ENCODE results near the gene LGI1.
A peak's percentile ranks its signal among the peaks of the same experiment; 100 is the strongest.

The LGI1 gene

GRCh38 chr10:93799155-93799708 lies 41.5 kb downstream of the LGI1 start:
- Histone ChIP-seq H3K4me3 (ENCODE audit: control insufficient read depth in 1 of 7, extremely low read depth in 1 of 7, insufficient read depth in 4 of 7, low read depth in 2 of 7, low read length in 6 of 7) (no peak overlapping the region), H3K27me3 (replicated peaks in 2 of 5; ENCODE audit: control insufficient read depth in 4 of 5, insufficient read depth in 5 of 5, low read length in 4 of 5) (peaks cover 0 to 15% (median 10%) of the 10 kb centered on the region in 5 experiments), H3K9me3 (ENCODE audit: control extremely low read depth in 1 of 5, control insufficient read depth in 4 of 5, insufficient read depth in 2 of 5, low read depth in 1 of 5, low read length in 4 of 5) (no peaks in the 10 kb centered on the region), H3K36me3 (ENCODE audit: control insufficient read depth in 4 of 4, insufficient read depth in 4 of 4, low read length in 3 of 4) (no peaks in the 10 kb centered on the region), H3K4me1 (ENCODE audit: control extremely low read depth in 1 of 4, control insufficient read depth in 4 of 4, insufficient read depth in 4 of 4, low read length in 3 of 4) (no peaks in the 10 kb centered on the region), H3K27ac (ENCODE audit: insufficient read depth in 1 of 2, low read depth in 1 of 2, low read length in 2 of 2, poor library complexity in 1 of 2, severe bottlenecking in 2 of 2) (no peak overlapping the region)
- CTCF ChIA-PET: interaction anchor here (1.4 kb wide), 1 partner anchor 15 kb away, joined by 4 read pairs; no protein-coding TSS in a partner anchor
- POLR2A ChIA-PET: no interaction called here
- no peak for DNase-seq
- 89% methylated on average over 3 of the region's 5 CpGs for WGBS (ENCODE audit: insufficient coverage)

GRCh38 chr10:93804200-93804599 lies 46.5 kb downstream of the LGI1 start:
- Histone ChIP-seq H3K4me3 (ENCODE audit: control insufficient read depth in 1 of 7, extremely low read depth in 1 of 7, insufficient read depth in 4 of 7, low read depth in 2 of 7, low read length in 6 of 7) (no peak overlapping the region), H3K36me3 (ENCODE audit: control insufficient read depth in 4 of 4, insufficient read depth in 4 of 4, low read length in 3 of 4) (no peaks in the 10 kb centered on the region), H3K27ac (ENCODE audit: insufficient read depth in 1 of 2, low read depth in 1 of 2, low read length in 2 of 2, poor library complexity in 1 of 2, severe bottlenecking in 2 of 2) (no peak overlapping the region), H3K9me3 (ENCODE audit: control extremely low read depth in 1 of 5, control insufficient read depth in 4 of 5, insufficient read depth in 2 of 5, low read depth in 1 of 5, low read length in 4 of 5) (no peaks in the 10 kb centered on the region), H3K27me3 (replicated peaks in 2 of 5; ENCODE audit: control insufficient read depth in 4 of 5, insufficient read depth in 5 of 5, low read length in 4 of 5) (peaks cover 0 to 18% (median 12%) of the 10 kb centered on the region in 5 experiments), H3K4me1 (ENCODE audit: control extremely low read depth in 1 of 4, control insufficient read depth in 4 of 4, insufficient read depth in 4 of 4, low read length in 3 of 4) (no peaks in the 10 kb centered on the region)
- CTCF ChIA-PET: interaction anchor here (1.1 to 4.8 kb wide), 2 partner anchors 11 to 36 kb away, joined by 3 to 27 read pairs; no protein-coding TSS in a partner anchor
- DNase-seq: no peak
- POLR2A ChIA-PET: no interaction called here

GRCh38 chr10:93806903-93807302 lies 49.2 kb downstream of the LGI1 start:
- no peak overlapping the region for H3K27ac ChIP-seq (ENCODE audit: insufficient read depth in 1 of 2, low read depth in 1 of 2, low read length in 2 of 2, poor library complexity in 1 of 2, severe bottlenecking in 2 of 2)
- no peaks in the 10 kb centered on the region for H3K9me3 ChIP-seq (ENCODE audit: control extremely low read depth in 1 of 5, control insufficient read depth in 4 of 5, insufficient read depth in 2 of 5, low read depth in 1 of 5, low read length in 4 of 5)
- no peaks in the 10 kb centered on the region for H3K36me3 ChIP-seq (ENCODE audit: control insufficient read depth in 4 of 4, insufficient read depth in 4 of 4, low read length in 3 of 4)
- CTCF ChIA-PET: interaction anchor here (1.3 to 4.8 kb wide), 2 partner anchors 8 to 12 kb away, joined by 3 to 27 read pairs; no protein-coding TSS in a partner anchor
- POLR2A ChIA-PET: no interaction called here
- H3K4me3 ChIP-seq (ENCODE audit: control insufficient read depth in 1 of 7, extremely low read depth in 1 of 7, insufficient read depth in 4 of 7, low read depth in 2 of 7, low read length in 6 of 7): no peak overlapping the region
- peaks cover 0 to 12% (median 8%) of the 10 kb centered on the region in 5 experiments for H3K27me3 ChIP-seq (replicated peaks in 2 of 5; ENCODE audit: control insufficient read depth in 4 of 5, insufficient read depth in 5 of 5, low read length in 4 of 5)
- WGBS (ENCODE audit: insufficient coverage): 63% methylated on average over 1 of the region's 2 CpGs
- DNase-seq: no peak
- no peaks in the 10 kb centered on the region for H3K4me1 ChIP-seq (ENCODE audit: control extremely low read depth in 1 of 4, control insufficient read depth in 4 of 4, insufficient read depth in 4 of 4, low read length in 3 of 4)

GRCh38 chr10:93807371-93807770 lies 49.6 kb downstream of the LGI1 start:
- peaks cover 0 to 10% (median 6%) of the 10 kb centered on the region in 5 experiments for H3K27me3 ChIP-seq (replicated peaks in 2 of 5; ENCODE audit: control insufficient read depth in 4 of 5, insufficient read depth in 5 of 5, low read length in 4 of 5)
- ChIA-PET POLR2A (no interaction called here), CTCF (interaction anchor here (1.3 to 4.8 kb wide), 2 partner anchors 8 to 11 kb away, joined by 3 to 27 read pairs; no protein-coding TSS in a partner anchor)
- no peak overlapping the region for H3K27ac ChIP-seq (ENCODE audit: insufficient read depth in 1 of 2, low read depth in 1 of 2, low read length in 2 of 2, poor library complexity in 1 of 2, severe bottlenecking in 2 of 2)
- no peaks in the 10 kb centered on the region for H3K4me1 ChIP-seq (ENCODE audit: control extremely low read depth in 1 of 4, control insufficient read depth in 4 of 4, insufficient read depth in 4 of 4, low read length in 3 of 4)
- H3K4me3 ChIP-seq (ENCODE audit: control insufficient read depth in 1 of 7, extremely low read depth in 1 of 7, insufficient read depth in 4 of 7, low read depth in 2 of 7, low read length in 6 of 7): no peak overlapping the region
- 100% methylated on average over 1 of the region's 2 CpGs for WGBS (ENCODE audit: insufficient coverage)
- DNase-seq: no peak
- no peaks in the 10 kb centered on the region for H3K36me3 ChIP-seq (ENCODE audit: control insufficient read depth in 4 of 4, insufficient read depth in 4 of 4, low read length in 3 of 4)
- no peaks in the 10 kb centered on the region for H3K9me3 ChIP-seq (ENCODE audit: control extremely low read depth in 1 of 5, control insufficient read depth in 4 of 5, insufficient read depth in 2 of 5, low read depth in 1 of 5, low read length in 4 of 5)

- no peaks in the 10 kb centered on the region for H3K36me3 ChIP-seq (ENCODE audit: control insufficient read depth in 4 of 4, insufficient read depth in 4 of 4, low read length in 3 of 4)
- H3K4me3 ChIP-seq (ENCODE audit: control insufficient read depth in 1 of 7, extremely low read depth in 1 of 7, insufficient read depth in 4 of 7, low read depth in 2 of 7, low read length in 6 of 7): no peak overlapping the region
- CTCF ChIA-PET: interaction anchor here (0.8 to 2.2 kb wide), 6 partner anchors 11 to 507 kb away, joined by 3 to 9 read pairs (median 4); partner anchors contain the start of gene FRA10AC1
- no peaks in the 10 kb centered on the region for H3K9me3 ChIP-seq (ENCODE audit: control extremely low read depth in 1 of 5, control insufficient read depth in 4 of 5, insufficient read depth in 2 of 5, low read depth in 1 of 5, low read length in 4 of 5)
- no peak for DNase-seq
- no peak overlapping the region for H3K27ac ChIP-seq (ENCODE audit: insufficient read depth in 1 of 2, low read depth in 1 of 2, low read length in 2 of 2, poor library complexity in 1 of 2, severe bottlenecking in 2 of 2)
- H3K4me1 ChIP-seq (ENCODE audit: control extremely low read depth in 1 of 4, control insufficient read depth in 4 of 4, insufficient read depth in 4 of 4, low read length in 3 of 4): no peaks in the 10 kb centered on the region
- no CpG with 5 or more reads among the region's 1 CpG for WGBS (ENCODE audit: insufficient coverage)
- POLR2A ChIA-PET: no interaction called here
- H3K27me3 ChIP-seq (replicated peaks in 2 of 5; ENCODE audit: control insufficient read depth in 4 of 5, insufficient read depth in 5 of 5, low read length in 4 of 5): peaks cover 0 to 5% (median 3%) of the 10 kb centered on the region in 5 experiments
Observed at GRCh38 chr10:93812659-93813338, 55.1 kb downstream of the LGI1 start.

- DNase-seq: peak; percentile 44 to 71 (median 65)
- no peaks in the 10 kb centered on the region for H3K36me3 ChIP-seq (ENCODE audit: control insufficient read depth in 4 of 4, insufficient read depth in 4 of 4, low read length in 3 of 4)
- WGBS (ENCODE audit: insufficient coverage): 78% methylated on average over 6 of the region's 8 CpGs
- H3K4me1 ChIP-seq (ENCODE audit: control extremely low read depth in 1 of 4, control insufficient read depth in 4 of 4, insufficient read depth in 4 of 4, low read length in 3 of 4): no peaks in the 10 kb centered on the region
- peaks cover 0 to 7% (median 3%) of the 10 kb centered on the region in 5 experiments for H3K27me3 ChIP-seq (replicated peaks in 2 of 5; ENCODE audit: control insufficient read depth in 4 of 5, insufficient read depth in 5 of 5, low read length in 4 of 5)
- CTCF ChIA-PET: interaction anchor here (0.8 to 3.0 kb wide), 14 partner anchors 8 to 833 kb away, joined by 3 to 27 read pairs (median 4); partner anchors contain the start of gene FRA10AC1
- H3K27ac ChIP-seq (ENCODE audit: insufficient read depth in 1 of 2, low read depth in 1 of 2, low read length in 2 of 2, poor library complexity in 1 of 2, severe bottlenecking in 2 of 2): no peak overlapping the region
- POLR2A ChIA-PET: interaction anchor here (0.6 kb wide), 1 partner anchor 428 kb away, joined by 3 read pairs; no protein-coding TSS in a partner anchor
- no peak overlapping the region for H3K4me3 ChIP-seq (ENCODE audit: control insufficient read depth in 1 of 7, extremely low read depth in 1 of 7, insufficient read depth in 4 of 7, low read depth in 2 of 7, low read length in 6 of 7)
- H3K9me3 ChIP-seq (ENCODE audit: control extremely low read depth in 1 of 5, control insufficient read depth in 4 of 5, insufficient read depth in 2 of 5, low read depth in 1 of 5, low read length in 4 of 5): no peaks in the 10 kb centered on the region
Observed at GRCh38 chr10:93813507-93814465, 56.0 kb downstream of the LGI1 start.

All from common myeloid progenitor, CD34-positive (primary cell).